ENCODE results near the gene ASCC3. TPM values are rescaled to one million over a fixed set of nuclear protein-coding genes. Genes with fewer than 3 reads are reported as not detected.

ASCC3 gene
- total RNA-seq, 2 donors from 2014 or later: 61.7 to 81.6 TPM

DNA sequence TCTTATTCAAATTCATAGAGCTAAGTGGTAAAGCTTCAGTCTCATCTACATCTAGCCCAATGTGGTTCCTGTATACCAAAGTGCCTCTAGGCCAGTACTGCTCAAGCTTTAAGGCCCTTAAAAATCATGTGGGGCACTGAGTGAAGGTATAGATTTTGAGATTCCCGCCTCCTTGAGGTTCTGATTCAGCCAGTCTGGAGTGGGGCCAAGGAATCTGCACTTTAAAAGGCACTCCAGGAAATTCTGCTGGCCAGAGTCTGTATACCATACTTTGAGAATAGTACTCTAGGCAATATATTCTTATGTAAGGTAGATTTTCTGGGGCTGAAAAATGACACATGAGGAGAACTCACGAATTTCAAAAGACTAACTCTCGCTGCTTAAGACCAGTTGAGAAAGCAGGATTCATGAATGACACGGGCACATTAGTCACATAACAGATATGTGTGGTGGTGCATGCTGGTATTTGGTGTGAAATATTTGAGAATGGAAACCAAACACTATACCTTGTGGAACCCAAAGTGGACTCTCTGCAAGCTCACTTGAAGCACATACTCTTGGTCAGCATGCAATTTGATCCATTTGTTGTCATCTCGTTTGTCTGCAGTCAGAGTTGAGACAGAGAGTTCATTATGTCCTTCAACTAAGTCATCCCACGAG lies 368.8 kb downstream of the ASCC3 start:
- Mint-ChIP-seq H3K27me3 (no peaks in the 10 kb centered on the region), H3K4me3 (no peak overlapping the region), H3K36me3 (peaks cover 22% of the 10 kb centered on the region), H3K9me3 (no peaks in the 10 kb centered on the region), H3K4me1 (ENCODE audit: low read depth in 2 of 2) (no peaks in the 10 kb centered on the region), H3K27ac (no peak overlapping the region)
- DNase-seq (ENCODE audit: low spot score) (no peak), ATAC-seq (no peak)

DNA sequence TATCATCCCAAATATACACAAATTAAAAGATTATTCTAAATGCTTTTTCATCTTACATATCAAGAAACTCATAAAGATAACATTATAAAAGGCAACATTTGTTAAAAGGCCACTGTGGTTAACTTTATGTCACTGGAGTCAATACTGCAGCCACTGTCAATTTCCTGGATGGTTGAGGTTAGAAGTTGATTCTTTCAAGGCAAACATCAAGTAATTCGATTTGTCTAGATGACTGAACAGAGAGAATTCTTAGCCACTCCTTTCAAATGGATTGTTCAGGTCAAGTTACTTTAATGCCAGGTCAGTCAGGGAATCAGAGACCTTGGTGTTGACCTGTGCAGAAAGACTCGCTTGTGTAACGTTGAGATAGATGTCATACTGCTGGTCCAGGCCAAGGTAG lies 372.0 kb downstream of the ASCC3 start:
- Mint-ChIP-seq H3K9me3 (no peaks in the 10 kb centered on the region), H3K36me3 (peaks cover 14% of the 10 kb centered on the region), H3K4me3 (no peak overlapping the region), H3K4me1 (ENCODE audit: low read depth in 2 of 2) (no peaks in the 10 kb centered on the region), H3K27ac (no peak overlapping the region), H3K27me3 (no peaks in the 10 kb centered on the region)
- DNase-seq (ENCODE audit: low spot score) (no peak), ATAC-seq (no peak)

GRCh38 chr6:100506651-100507050 lies 374.5 kb downstream of the ASCC3 start:
- Mint-ChIP-seq H3K4me3 (no peak overlapping the region), H3K27me3 (no peaks in the 10 kb centered on the region), H3K36me3 (peaks cover 8% of the 10 kb centered on the region), H3K9me3 (no peaks in the 10 kb centered on the region), H3K4me1 (ENCODE audit: low read depth in 2 of 2) (no peaks in the 10 kb centered on the region), H3K27ac (no peak overlapping the region)
- no peak for ATAC-seq
- DNase-seq (ENCODE audit: low spot score): no peak

DNA sequence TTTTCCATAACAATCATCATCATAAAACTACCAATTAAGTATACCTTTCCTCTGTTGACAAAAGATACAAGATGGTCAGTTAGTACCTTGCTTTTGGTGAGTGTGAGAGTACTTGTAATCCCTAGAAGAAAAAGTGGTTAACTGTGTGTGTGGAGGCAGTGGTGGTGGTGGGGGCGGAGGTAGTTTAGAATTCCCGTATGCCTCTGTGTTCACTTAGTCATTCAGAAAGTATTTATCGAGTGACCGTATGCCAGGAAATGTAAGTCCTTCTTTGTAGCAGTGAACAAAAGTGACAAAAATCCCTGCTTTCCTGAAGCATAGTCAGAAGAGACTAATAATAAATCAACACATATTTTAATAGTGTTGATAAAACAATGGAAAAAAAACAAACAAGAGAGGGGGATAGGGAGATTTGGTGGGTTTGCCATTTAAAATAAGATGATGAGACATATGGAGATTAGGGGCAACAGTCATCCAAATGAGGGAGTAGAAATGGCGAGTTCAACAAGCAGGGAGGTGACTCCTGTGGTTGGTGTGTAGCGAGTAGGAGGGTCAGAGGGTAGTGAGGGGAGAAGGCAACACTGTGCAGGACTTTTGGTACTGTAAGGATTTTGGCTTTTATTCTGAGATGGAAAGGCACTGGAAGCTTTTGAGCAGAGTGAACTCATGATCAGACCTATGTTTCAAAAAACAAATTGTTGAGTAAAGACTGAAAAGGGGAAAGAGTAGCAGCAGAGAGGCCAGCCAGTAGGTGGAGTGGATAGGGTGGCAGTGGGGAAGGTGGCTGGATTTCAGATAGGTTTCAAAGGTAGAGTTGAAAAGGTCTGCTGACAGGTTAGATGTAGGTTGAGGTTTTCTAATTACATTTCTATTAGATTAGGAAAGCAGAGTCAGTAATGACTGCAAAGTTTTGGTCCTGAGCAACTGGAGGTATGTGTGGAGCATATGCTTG lies 376.1 kb downstream of the ASCC3 start:
- Mint-ChIP-seq H3K36me3 (peaks cover 4% of the 10 kb centered on the region), H3K9me3 (no peaks in the 10 kb centered on the region), H3K4me1 (ENCODE audit: low read depth in 2 of 2) (no peaks in the 10 kb centered on the region), H3K27ac (no peak overlapping the region), H3K4me3 (no peak overlapping the region), H3K27me3 (peaks cover 0 to 9% of the 10 kb centered on the region in 2 donors)
- no peak for DNase-seq (ENCODE audit: low spot score)
- no peak for ATAC-seq

DNA sequence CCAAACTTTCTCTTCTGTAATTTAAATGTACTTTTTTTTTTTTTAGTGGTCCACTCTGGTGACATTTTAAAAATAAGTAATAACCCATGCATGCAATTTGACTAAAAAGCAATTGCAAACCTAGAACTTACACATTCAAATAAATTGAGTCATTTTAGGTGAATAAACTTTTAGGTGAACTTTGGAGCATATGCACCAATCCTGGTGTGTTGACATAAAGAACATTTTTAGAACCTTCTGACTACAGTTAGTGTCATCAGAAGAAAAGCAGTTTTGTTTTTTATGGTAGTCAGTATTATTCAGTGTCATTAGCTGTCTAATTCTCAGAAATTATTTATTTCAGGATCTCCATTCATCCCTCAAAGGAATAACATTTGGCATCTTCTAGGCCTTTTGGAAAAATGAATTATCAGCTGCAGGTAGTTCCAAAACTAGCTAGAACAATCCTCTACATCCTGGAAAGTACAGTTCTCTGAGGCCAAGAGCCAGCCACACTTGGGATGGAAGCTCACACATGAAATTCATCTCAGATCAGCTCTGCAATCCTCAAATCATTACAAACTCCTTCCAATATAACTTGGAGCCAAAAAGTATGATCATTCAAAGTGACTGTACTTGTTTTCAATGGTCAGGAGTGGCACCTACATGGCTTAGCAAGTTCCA lies 378.0 kb downstream of the ASCC3 start:
- Mint-ChIP-seq H3K27ac (no peak overlapping the region), H3K4me1 (ENCODE audit: low read depth in 2 of 2) (no peaks in the 10 kb centered on the region), H3K9me3 (peaks cover 3% of the 10 kb centered on the region), H3K4me3 (no peak overlapping the region), H3K36me3 (peaks cover 11% of the 10 kb centered on the region), H3K27me3 (peaks cover 3 to 27% of the 10 kb centered on the region in 2 donors)
- DNase-seq (ENCODE audit: low spot score): no peak
- no peak for ATAC-seq

- Mint-ChIP-seq H3K27ac (no peak overlapping the region), H3K36me3 (no peaks in the 10 kb centered on the region), H3K27me3 (peaks cover 21 to 38% of the 10 kb centered on the region in 2 donors), H3K9me3 (no peaks in the 10 kb centered on the region), H3K4me3 (no peak overlapping the region), H3K4me1 (ENCODE audit: low read depth in 2 of 2) (no peaks in the 10 kb centered on the region)
- DNase-seq (ENCODE audit: low spot score) (no peak), ATAC-seq (no peak)
These were observed 387.8 kb downstream of the ASCC3 start for GRCh38 chr6:100493206-100493888.

GRCh38 chr6:100491952-100492670 lies 389.0 kb downstream of the ASCC3 start:
- Mint-ChIP-seq H3K4me3 (no peak overlapping the region), H3K27ac (no peak overlapping the region), H3K9me3 (no peaks in the 10 kb centered on the region), H3K36me3 (no peaks in the 10 kb centered on the region), H3K27me3 (peaks cover 21 to 43% of the 10 kb centered on the region in 2 donors), H3K4me1 (ENCODE audit: low read depth in 2 of 2) (no peaks in the 10 kb centered on the region)
- DNase-seq (ENCODE audit: low spot score): no peak
- ATAC-seq: no peak

GRCh38 chr6:100490065-100490464 lies 391.1 kb downstream of the ASCC3 start:
- ATAC-seq (no peak), DNase-seq (ENCODE audit: low spot score) (no peak)
- H3K27me3 Mint-ChIP-seq: peaks cover 23 to 51% of the 10 kb centered on the region in 2 donors
- no peak overlapping the region for H3K27ac Mint-ChIP-seq
- no peaks in the 10 kb centered on the region for H3K36me3 Mint-ChIP-seq
- H3K4me3 Mint-ChIP-seq: no peak overlapping the region
- H3K4me1 Mint-ChIP-seq (ENCODE audit: low read depth in 2 of 2): no peaks in the 10 kb centered on the region
- no peaks in the 10 kb centered on the region for H3K9me3 Mint-ChIP-seq

- no peak overlapping the region for H3K4me3 Mint-ChIP-seq
- DNase-seq (ENCODE audit: low spot score): no peak
- H3K27ac Mint-ChIP-seq: no peak overlapping the region
- peaks cover 26 to 53% of the 10 kb centered on the region in 2 donors for H3K27me3 Mint-ChIP-seq
- no peaks in the 10 kb centered on the region for H3K36me3 Mint-ChIP-seq
- H3K4me1 Mint-ChIP-seq (ENCODE audit: low read depth in 2 of 2): no peaks in the 10 kb centered on the region
- ATAC-seq: peak in 1 of 2 donors; percentile 36
- H3K9me3 Mint-ChIP-seq: no peaks in the 10 kb centered on the region
These were observed 392.9 kb downstream of the ASCC3 start for GRCh38 chr6:100488244-100488643.

GRCh38 chr6:100487638-100488037 lies 393.5 kb downstream of the ASCC3 start:
- no peak overlapping the region for H3K4me3 Mint-ChIP-seq
- H3K4me1 Mint-ChIP-seq (ENCODE audit: low read depth in 2 of 2): no peaks in the 10 kb centered on the region
- no peak for ATAC-seq
- no peaks in the 10 kb centered on the region for H3K36me3 Mint-ChIP-seq
- H3K27me3 Mint-ChIP-seq: peaks cover 20 to 47% of the 10 kb centered on the region in 2 donors
- DNase-seq (ENCODE audit: low spot score): no peak
- no peak overlapping the region for H3K27ac Mint-ChIP-seq
- no peaks in the 10 kb centered on the region for H3K9me3 Mint-ChIP-seq

- H3K36me3 Mint-ChIP-seq: no peaks in the 10 kb centered on the region
- DNase-seq (ENCODE audit: low spot score) (no peak), ATAC-seq (no peak)
- H3K9me3 Mint-ChIP-seq: no peaks in the 10 kb centered on the region
- H3K4me1 Mint-ChIP-seq (ENCODE audit: low read depth in 2 of 2): no peaks in the 10 kb centered on the region
- no peak overlapping the region for H3K4me3 Mint-ChIP-seq
- H3K27me3 Mint-ChIP-seq: peaks cover 14 to 38% of the 10 kb centered on the region in 2 donors
- no peak overlapping the region for H3K27ac Mint-ChIP-seq
These were observed 395.9 kb downstream of the ASCC3 start for GRCh38 chr6:100485268-100485667.

DNA sequence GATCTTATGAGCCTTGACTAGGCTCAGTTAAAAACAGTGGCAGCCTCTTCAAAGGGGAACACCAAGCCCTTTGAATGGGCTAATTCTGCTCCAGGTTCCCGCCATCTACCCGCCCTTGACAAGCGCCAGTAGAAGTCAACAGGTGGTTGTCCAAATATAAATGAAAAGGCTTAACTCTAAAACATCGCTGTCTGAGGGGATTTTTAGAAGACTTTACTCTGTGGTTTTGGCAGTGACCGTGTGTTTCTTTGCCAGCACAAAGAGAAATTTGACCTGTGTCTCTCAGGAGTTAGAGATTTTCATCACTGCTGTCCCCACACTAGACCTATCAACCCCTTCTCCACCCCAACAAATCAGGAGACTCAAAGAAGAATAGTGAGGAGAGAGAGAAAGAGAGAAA lies 396.7 kb downstream of the ASCC3 start:
- Mint-ChIP-seq H3K27ac (no peak overlapping the region), H3K9me3 (no peaks in the 10 kb centered on the region), H3K4me3 (no peak overlapping the region), H3K4me1 (ENCODE audit: low read depth in 2 of 2) (no peaks in the 10 kb centered on the region), H3K36me3 (no peaks in the 10 kb centered on the region), H3K27me3 (peaks cover 12 to 34% of the 10 kb centered on the region in 2 donors)
- no peak for DNase-seq (ENCODE audit: low spot score)
- ATAC-seq: no peak

DNA sequence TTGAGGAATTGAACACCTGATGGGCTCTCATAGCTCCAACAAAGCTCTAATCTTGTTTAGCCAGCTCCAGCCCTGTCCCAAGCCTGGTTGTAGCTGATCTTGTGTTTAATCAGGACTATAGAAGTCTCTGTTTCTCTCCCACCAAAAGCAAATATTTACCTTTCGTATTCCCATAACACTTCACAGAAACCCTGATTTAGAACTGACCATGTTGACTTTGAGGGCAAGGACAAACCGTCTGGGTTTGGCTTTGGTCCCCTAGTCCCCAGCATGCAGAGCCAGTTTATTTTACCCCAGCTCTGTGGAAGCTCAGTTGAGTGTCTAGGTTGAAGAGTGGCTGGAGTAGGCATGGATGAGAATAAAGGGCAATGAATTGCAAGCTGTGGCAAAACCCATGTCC lies 398.4 kb downstream of the ASCC3 start:
- no peak overlapping the region for H3K27ac Mint-ChIP-seq
- H3K27me3 Mint-ChIP-seq: peaks cover 9 to 22% of the 10 kb centered on the region in 2 donors
- no peaks in the 10 kb centered on the region for H3K4me1 Mint-ChIP-seq (ENCODE audit: low read depth in 2 of 2)
- DNase-seq (ENCODE audit: low spot score) (no peak), ATAC-seq (no peak)
- H3K36me3 Mint-ChIP-seq: no peaks in the 10 kb centered on the region
- H3K4me3 Mint-ChIP-seq: no peak overlapping the region
- H3K9me3 Mint-ChIP-seq: no peaks in the 10 kb centered on the region
